CD4-positive, alpha-beta T cell treated with Interleukin-2 at 100 ng/mL for 4 hours (primary cell): ENCODE results near the gene TMEM131.

Experiments used
- DNase-seq: peaks from one replicate; pipeline ENCODE4 v3.0.0-alpha.2; 2020; ENCODE audit warnings: low spot score

The TMEM131 gene

GRCh38 chr2:97738179-97739019 is 257.3 kb downstream of the TMEM131 start:
- DNase-seq = no peak

- no peak for DNase-seq
Observed at GRCh38 chr2:97737421-97738178, 258.1 kb downstream of the TMEM131 start.

GRCh38 chr2:97736608-97737330 is 259.0 kb downstream of the TMEM131 start:
- no peak for DNase-seq

GRCh38 chr2:97736185-97736584 is 259.6 kb downstream of the TMEM131 start:
- DNase-seq = no peak

GRCh38 chr2:97735161-97735561 is 260.6 kb downstream of the TMEM131 start:
- no peak for DNase-seq

- no peak for DNase-seq
Observed at GRCh38 chr2:97734061-97735051, 261.4 kb downstream of the TMEM131 start.

GRCh38 chr2:97733341-97734035 is 262.3 kb downstream of the TMEM131 start:
- no peak for DNase-seq

GRCh38 chr2:97732436-97733340 is 263.1 kb downstream of the TMEM131 start:
- no peak for DNase-seq

- DNase-seq = no peak
Observed at GRCh38 chr2:97731274-97732020, 264.3 kb downstream of the TMEM131 start.

- DNase-seq = no peak
Observed at GRCh38 chr2:97730245-97730644, 265.5 kb downstream of the TMEM131 start.

- DNase-seq = peak; percentile 39
Observed at GRCh38 chr2:97728091-97728731, 267.5 kb downstream of the TMEM131 start.

- DNase-seq = no peak
Observed at GRCh38 chr2:97727296-97727695, 268.5 kb downstream of the TMEM131 start.

- no peak for DNase-seq
Observed at GRCh38 chr2:97726261-97727064, 269.3 kb downstream of the TMEM131 start.

GRCh38 chr2:97724946-97725688 is 270.6 kb downstream of the TMEM131 start:
- DNase-seq = no peak

- no peak for DNase-seq
Observed at GRCh38 chr2:97724501-97724900, 271.2 kb downstream of the TMEM131 start.

GRCh38 chr2:97724073-97724410 is 271.7 kb downstream of the TMEM131 start:
- no peak for DNase-seq
